Skeletal muscle satellite cell (primary cell): ENCODE measurements around the gene GPR82.

Experiments
- H3K27me3 ChIP-seq: 2 replicates; pipeline ENCODE4 v1.7.0; 2013; ENCODE audit warnings: low read length; ENCODE audit not compliant: control insufficient read depth, insufficient read depth
- H3K36me3 ChIP-seq: 2 replicates; pipeline ENCODE4 v1.7.0; 2013; ENCODE audit warnings: mild to moderate bottlenecking, control low read depth, low read length; ENCODE audit not compliant: insufficient read depth
- H3K4me1 ChIP-seq: 2 replicates; pipeline ENCODE4 v1.7.0; 2013; ENCODE audit warnings: low read length; ENCODE audit not compliant: control insufficient read depth, insufficient read depth
- H3K4me2 ChIP-seq: 2 replicates; pipeline ENCODE4 v1.7.0; 2013; ENCODE audit warnings: mild to moderate bottlenecking, low read length
- H3K4me3 ChIP-seq: 2 replicates; pipeline ENCODE4 v1.7.0; 2013; ENCODE audit warnings: low read length
- H3K9ac ChIP-seq: 2 replicates; pipeline ENCODE4 v1.7.0; 2013; ENCODE audit warnings: mild to moderate bottlenecking, low read depth, low read length, moderate library complexity
- H3K9me3 ChIP-seq: replicated peaks from 2 replicates; pipeline ENCODE4 v1.7.0; 2013; ENCODE audit warnings: mild to moderate bottlenecking, control low read depth, low read length

The GPR82 gene

GRCh38 chrX:41720125-41720779 is 3.7 kb upstream of the GPR82 start:
- no peak overlapping the region for H3K4me2 ChIP-seq
- no peaks in the 10 kb centered on the region for H3K27me3 ChIP-seq
- no peaks in the 10 kb centered on the region for H3K36me3 ChIP-seq
- H3K9me3 ChIP-seq: peaks cover 3% of the 10 kb centered on the region
- no peak overlapping the region for H3K9ac ChIP-seq
- H3K4me1 ChIP-seq: no peaks in the 10 kb centered on the region
- no peak overlapping the region for H3K4me3 ChIP-seq

DNA sequence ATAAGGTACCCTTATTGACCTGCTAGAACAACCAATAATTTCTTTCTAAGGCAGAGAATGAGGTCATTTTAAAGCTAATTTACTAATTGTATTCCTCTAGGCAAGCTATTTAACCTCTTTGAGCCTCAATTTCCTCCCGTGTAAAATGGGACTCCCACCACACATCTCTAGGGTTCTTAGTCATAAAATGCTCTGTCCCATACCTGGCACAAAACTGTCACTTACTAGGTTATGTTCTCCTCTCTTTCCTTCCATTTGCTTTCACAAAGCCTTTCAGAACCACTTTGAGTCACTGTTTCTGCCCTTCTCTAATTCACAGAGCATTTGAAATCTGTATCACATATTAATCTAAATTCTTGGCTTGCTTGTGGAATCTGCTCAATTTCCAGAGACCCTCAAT is 2.4 kb upstream of the GPR82 start:
- Histone ChIP-seq H3K9me3 (peaks cover 3% of the 10 kb centered on the region), H3K9ac (no peak overlapping the region), H3K27me3 (no peaks in the 10 kb centered on the region), H3K4me1 (no peaks in the 10 kb centered on the region), H3K4me3 (no peak overlapping the region), H3K36me3 (no peaks in the 10 kb centered on the region), H3K4me2 (no peak overlapping the region)

DNA sequence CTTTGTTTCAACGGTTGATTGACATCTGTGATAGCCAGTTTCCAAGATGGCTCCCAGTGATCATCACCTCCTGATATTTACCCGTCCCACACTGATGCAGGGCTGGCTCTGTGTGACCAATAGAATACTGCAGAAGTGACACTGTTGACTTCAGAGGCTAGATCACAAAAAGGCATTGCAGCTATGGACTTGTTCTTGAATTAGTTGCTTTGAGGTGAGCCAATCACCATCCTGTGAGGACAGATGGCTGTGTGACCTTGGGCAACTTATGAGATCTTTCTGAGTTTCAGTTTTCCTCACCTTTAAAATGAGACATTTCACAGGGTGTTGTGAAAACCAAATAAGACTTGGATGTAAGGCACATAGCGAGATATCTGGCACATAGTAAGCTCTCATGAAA is 1.8 kb upstream of the GPR82 start:
- Histone ChIP-seq H3K9me3 (peaks cover 3% of the 10 kb centered on the region), H3K4me2 (no peak overlapping the region), H3K4me1 (no peaks in the 10 kb centered on the region), H3K4me3 (no peak overlapping the region), H3K36me3 (no peaks in the 10 kb centered on the region), H3K9ac (no peak overlapping the region), H3K27me3 (no peaks in the 10 kb centered on the region)

DNA sequence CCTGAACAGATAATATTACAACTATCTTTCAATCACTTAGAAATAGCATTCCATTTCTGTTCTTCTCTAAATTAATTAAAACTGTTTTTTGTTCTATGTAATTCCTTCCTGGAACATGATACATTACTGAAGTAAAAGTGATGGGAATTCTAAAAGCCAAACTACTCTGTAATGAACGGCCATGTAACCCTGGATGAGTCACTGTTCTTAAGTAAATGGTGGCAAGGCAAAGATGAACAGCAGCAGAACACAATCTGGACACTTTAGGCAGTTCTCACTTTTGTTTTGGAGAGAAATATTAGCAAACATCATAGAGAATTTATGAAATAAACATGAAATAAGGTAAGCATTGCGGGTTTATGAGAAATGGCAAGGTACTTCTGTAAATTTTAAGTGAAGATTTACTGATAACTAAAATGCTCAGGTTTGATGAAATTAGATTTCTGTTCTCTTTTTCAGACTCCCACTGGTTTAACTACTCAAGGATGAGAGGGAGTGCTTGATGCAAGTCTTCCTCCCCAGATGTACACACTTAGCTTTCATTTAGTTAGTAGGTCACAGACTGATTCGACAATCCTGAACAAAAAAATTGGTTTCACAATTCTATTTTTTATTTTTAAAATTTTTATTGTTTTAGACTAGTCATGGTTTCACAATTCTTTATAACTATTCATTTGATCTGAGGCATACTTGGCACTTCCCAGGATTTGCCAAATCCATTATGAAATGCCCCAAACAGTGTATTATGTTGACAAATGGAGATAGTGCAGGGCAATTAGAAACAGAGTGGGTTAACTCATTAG is 964 bp upstream of the GPR82 start:
- Histone ChIP-seq H3K9me3 (peaks cover 3% of the 10 kb centered on the region), H3K36me3 (no peaks in the 10 kb centered on the region), H3K9ac (no peak overlapping the region), H3K4me1 (no peaks in the 10 kb centered on the region), H3K4me2 (peak overlapping the region; percentile 3), H3K27me3 (no peaks in the 10 kb centered on the region), H3K4me3 (no peak overlapping the region)

- H3K9me3 ChIP-seq: no peaks in the 10 kb centered on the region
Measured at GRCh38 chrX:41728125-41728524, 4.1 kb downstream of the GPR82 start.

DNA sequence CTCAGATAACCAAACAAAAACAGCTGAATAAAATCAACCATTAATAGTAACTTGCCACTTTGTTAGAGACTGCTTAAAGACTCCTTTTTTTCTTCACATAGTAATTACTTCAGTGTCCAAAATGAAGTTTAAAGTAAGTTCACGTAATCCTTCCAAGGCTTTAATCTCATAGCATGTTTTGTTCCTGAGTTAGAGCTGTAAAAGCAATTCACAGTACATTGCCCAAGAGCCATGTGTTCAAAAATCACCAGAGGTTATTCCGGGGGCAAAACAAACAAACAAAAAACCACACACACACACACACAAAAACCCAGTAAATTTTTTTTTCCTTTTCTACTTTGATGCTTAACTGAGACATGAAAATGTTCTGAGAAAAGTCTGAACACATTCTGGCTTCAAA is 6.1 kb downstream of the GPR82 start:
- Histone ChIP-seq H3K36me3 (no peaks in the 10 kb centered on the region), H3K9me3 (no peaks in the 10 kb centered on the region), H3K4me3 (no peak overlapping the region), H3K9ac (no peak overlapping the region), H3K4me2 (no peak overlapping the region), H3K27me3 (no peaks in the 10 kb centered on the region), H3K4me1 (no peaks in the 10 kb centered on the region)

More at GRCh38 chrX:41728125-41728524, 4.1 kb downstream of the GPR82 start:
- no peak overlapping the region for H3K4me2 ChIP-seq
- no peaks in the 10 kb centered on the region for H3K36me3 ChIP-seq
- no peaks in the 10 kb centered on the region for H3K4me1 ChIP-seq
- H3K27me3 ChIP-seq: no peaks in the 10 kb centered on the region
- no peak overlapping the region for H3K4me3 ChIP-seq
- no peak overlapping the region for H3K9ac ChIP-seq

- Histone ChIP-seq H3K9ac (no peak overlapping the region), H3K4me3 (no peak overlapping the region), H3K4me1 (peaks cover 6% of the 10 kb centered on the region), H3K27me3 (no peaks in the 10 kb centered on the region), H3K4me2 (no peak overlapping the region), H3K9me3 (no peaks in the 10 kb centered on the region), H3K36me3 (no peaks in the 10 kb centered on the region)
Measured at GRCh38 chrX:41732260-41732659, 8.3 kb downstream of the GPR82 start.

- Histone ChIP-seq H3K4me1 (peaks cover 7% of the 10 kb centered on the region), H3K4me2 (no peak overlapping the region), H3K9me3 (no peaks in the 10 kb centered on the region), H3K9ac (no peak overlapping the region), H3K4me3 (no peak overlapping the region), H3K27me3 (no peaks in the 10 kb centered on the region), H3K36me3 (no peaks in the 10 kb centered on the region)
Measured at GRCh38 chrX:41733939-41734338, 10.0 kb downstream of the GPR82 start.

- Histone ChIP-seq H3K9me3 (no peaks in the 10 kb centered on the region), H3K4me3 (no peak overlapping the region), H3K27me3 (no peaks in the 10 kb centered on the region), H3K4me1 (peaks cover 7% of the 10 kb centered on the region), H3K36me3 (no peaks in the 10 kb centered on the region), H3K9ac (no peak overlapping the region), H3K4me2 (no peak overlapping the region)
Measured at GRCh38 chrX:41734530-41734929, 10.5 kb downstream of the GPR82 start.

- Histone ChIP-seq H3K27me3 (no peaks in the 10 kb centered on the region), H3K4me3 (no peak overlapping the region), H3K9ac (no peak overlapping the region)
Measured at GRCh38 chrX:41737065-41737464, 13.1 kb downstream of the GPR82 start.

DNA sequence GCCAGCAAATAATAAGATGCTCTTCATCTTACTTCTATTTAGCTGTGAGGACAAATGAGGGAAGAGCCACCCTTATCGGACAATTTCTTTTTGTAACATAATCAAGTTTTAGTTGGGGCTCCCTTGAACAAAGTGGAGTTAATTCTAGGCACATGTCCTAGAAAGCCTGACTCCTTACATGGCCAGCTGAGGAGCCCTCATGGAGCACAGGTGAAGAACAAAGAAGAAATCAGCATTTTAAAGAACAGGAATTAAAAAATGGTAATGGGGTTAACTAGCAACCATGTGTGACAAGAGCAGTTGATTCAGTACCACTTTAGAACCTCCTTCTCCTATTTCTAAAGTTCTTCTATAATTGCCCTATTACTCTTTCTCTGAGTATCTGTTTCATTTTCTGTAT is 15.9 kb downstream of the GPR82 start:
- H3K4me3 ChIP-seq: no peak overlapping the region
- no peak overlapping the region for H3K9ac ChIP-seq
- no peaks in the 10 kb centered on the region for H3K36me3 ChIP-seq
- peaks cover 7% of the 10 kb centered on the region for H3K4me1 ChIP-seq
- no peak overlapping the region for H3K4me2 ChIP-seq
- no peaks in the 10 kb centered on the region for H3K27me3 ChIP-seq
- no peaks in the 10 kb centered on the region for H3K9me3 ChIP-seq

More at GRCh38 chrX:41737065-41737464, 13.1 kb downstream of the GPR82 start:
- peaks cover 7% of the 10 kb centered on the region for H3K4me1 ChIP-seq
- H3K36me3 ChIP-seq: no peaks in the 10 kb centered on the region
- H3K4me2 ChIP-seq: no peak overlapping the region
- no peaks in the 10 kb centered on the region for H3K9me3 ChIP-seq

DNA sequence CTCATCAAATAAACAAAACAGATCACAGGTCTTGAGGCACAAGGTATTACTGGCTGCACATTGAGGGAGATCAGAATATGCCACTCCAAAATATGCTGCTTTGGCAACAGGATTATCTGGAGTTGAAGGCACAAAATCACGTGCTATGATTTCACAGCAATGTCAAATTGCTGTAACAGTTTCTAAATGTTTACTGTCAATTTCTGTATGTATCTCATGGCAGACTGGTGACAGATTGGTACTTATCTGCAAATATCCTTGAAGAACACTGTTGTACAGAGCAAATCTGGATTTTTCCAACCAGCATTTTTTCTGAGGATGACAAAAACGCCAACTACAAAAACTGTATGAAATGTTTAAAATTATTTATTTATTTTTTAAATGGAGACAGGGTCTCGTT is 26.7 kb downstream of the GPR82 start:
- Histone ChIP-seq H3K36me3 (no peaks in the 10 kb centered on the region), H3K9me3 (no peaks in the 10 kb centered on the region), H3K4me3 (no peak overlapping the region), H3K4me1 (no peaks in the 10 kb centered on the region), H3K4me2 (no peak overlapping the region), H3K27me3 (no peaks in the 10 kb centered on the region), H3K9ac (no peak overlapping the region)
